Right lobe of liver (tissue), 6 donors: ENCODE results near the gene ARHGAP23. TPM values are rescaled to one million over a fixed set of nuclear protein-coding genes. Genes with fewer than 3 reads are reported as not detected.
A peak's percentile ranks its signal among the peaks of the same experiment; 100 is the strongest.

Experiments
- ATAC-seq, 4 donors: fragments of 200-7000 bp; cut with Tn5 transposase; one replicate each; pipeline ENCODE4 v1.9.1; 2020; ENCODE audit warnings: mild to moderate bottlenecking in 4 of 4, moderate library complexity in 4 of 4
- DNase-seq, 3 donors: peaks; one replicate each; pipeline ENCODE4 v3.0.0-alpha.2; 2020
- H3K27ac ChIP-seq, 3 donors: fragments of 200-600 bp; one replicate each; pipeline ENCODE4 v1.8.0; 2022
- H3K27me3 ChIP-seq, 2 donors: fragments of 200-600 bp; one replicate each; pipeline ENCODE4 v1.8.0; 2022
- H3K36me3 ChIP-seq, 4 donors: fragments of 200-600 bp; sonication (generic) in 1 of 4; one replicate each; pipeline versions ENCODE4 v1.5.1 to v1.8.0; 2017 to 2022; ENCODE audit warnings: control low read depth in 1 of 4
- H3K4me1 ChIP-seq, 4 donors: fragments of 200-600 bp; sonication (generic) in 1 of 4; one replicate each; pipeline versions ENCODE4 v1.5.1 to v1.8.0; 2017 to 2022; ENCODE audit warnings: control low read depth in 1 of 4
- H3K4me3 ChIP-seq, 3 donors: fragments of 200-600 bp; one replicate each; pipeline ENCODE4 v1.8.0; 2022
- H3K9me3 ChIP-seq, 4 donors: fragments of 200-600 bp; sonication (generic) in 1 of 4; one replicate each; pipeline versions ENCODE4 v1.5.1 to v1.8.0; 2017 to 2022; ENCODE audit warnings: control low read depth in 1 of 4
- CTCF ChIP-seq, 4 donors: fragments of 200-600 bp in 3 of 4; fragments of 450-650 bp in 1 of 4; IDR thresholded peaks; one replicate each; pipeline versions ENCODE4 v1.5.1 to v1.8.0; 2016 to 2022; ENCODE audit warnings: antibody characterized with exemption in 4 of 4, mild to moderate bottlenecking in 2 of 4
- POLR2A ChIP-seq: fragments of 450-650 bp; IDR thresholded peaks from one replicate; pipeline ENCODE4 v1.6.1; 2017; ENCODE audit warnings: antibody characterized with exemption, mild to moderate bottlenecking
- WGBS: methylation state at CpG from one replicate; pipeline ENCODE4 v1.1.6; 2018; ENCODE audit warnings: low coverage, low lambda C conversion rate; ENCODE audit not compliant: insufficient coverage; ENCODE audit errors: missing lambda C conversion rate; 5-methylcytosine and 5-hydroxymethylcytosine counted together
- intact Hi-C, 2 donors: fragments of 100-400 bp; cut with DNase I; formaldehyde crosslinking; loops; one replicate each; pipeline versions ENCODE4 v1.11.2 to v1.14.1; 2022
- total RNA-seq, 6 experiments: library from RNA; depleted of rRNA in 2 of 6; stranded (reverse); fragments of >200 nt in 2 of 6; fragmentation: NEBNext Ultra II Directional in 3 of 6; extraction: Animal tissue kit (Norgen Biotek cat#: 25700) in 3 of 6; gene quantifications; one replicate each; pipeline versions ENCODE4 v1.1.0 to v1.2.4, GENCODE V29; 2016 to 2023
- donor health status: DM: no; HTN: yes; CAD: no.
- donor health status: DM: no; HTN: no; CAD: no.
- donor health status: DM: no; HTN: no; CAD: no.
- donor health status: DM: no; HTN: yes; CAD: no.
- donor health status: DM: no; HTN: yes; CAD: no.

ARHGAP23 gene
- total RNA-seq, 6 experiments from 2014 or later: 1.4 to 9.5 (median 3.8) TPM

GRCh38 chr17:38404174-38404943, 23.9 kb upstream of the ARHGAP23 start:
- peak in 1 of 4 donors; percentile 15 for ATAC-seq
- Histone ChIP-seq H3K27me3 (no peaks in the 10 kb centered on the region), H3K4me3 (no peak overlapping the region), H3K4me1 (no peaks in the 10 kb centered on the region), H3K36me3 (peaks cover 0 to 16% (median 5%) of the 10 kb centered on the region in 4 donors), H3K27ac (no peak overlapping the region), H3K9me3 (no peaks in the 10 kb centered on the region)
- DNase-seq: no peak
- TF ChIP-seq CTCF (IDR thresholded peaks at IDR 0.05) (no peak), POLR2A (no peak)
- intact Hi-C loops: no loop called here
- 79% methylated on average over 10 of the region's 16 CpGs for WGBS

- peak in 2 of 4 donors; percentile 7 to 21 for ATAC-seq
- H3K4me1 ChIP-seq: no peaks in the 10 kb centered on the region
- 93% methylated on average over 3 of the region's 4 CpGs for WGBS
- DNase-seq: no peak
- H3K27ac ChIP-seq: no peak overlapping the region
- H3K9me3 ChIP-seq: no peaks in the 10 kb centered on the region
- TF ChIP-seq CTCF (IDR thresholded peaks at IDR 0.05) (no peak), POLR2A (no peak)
- H3K36me3 ChIP-seq: peaks cover 0 to 5% (median under 1%) of the 10 kb centered on the region in 4 donors
- no peak overlapping the region for H3K4me3 ChIP-seq
- intact Hi-C loops: no loop called here
- H3K27me3 ChIP-seq: no peaks in the 10 kb centered on the region
Measured at GRCh38 chr17:38405654-38406053, 22.6 kb upstream of the ARHGAP23 start.

DNA sequence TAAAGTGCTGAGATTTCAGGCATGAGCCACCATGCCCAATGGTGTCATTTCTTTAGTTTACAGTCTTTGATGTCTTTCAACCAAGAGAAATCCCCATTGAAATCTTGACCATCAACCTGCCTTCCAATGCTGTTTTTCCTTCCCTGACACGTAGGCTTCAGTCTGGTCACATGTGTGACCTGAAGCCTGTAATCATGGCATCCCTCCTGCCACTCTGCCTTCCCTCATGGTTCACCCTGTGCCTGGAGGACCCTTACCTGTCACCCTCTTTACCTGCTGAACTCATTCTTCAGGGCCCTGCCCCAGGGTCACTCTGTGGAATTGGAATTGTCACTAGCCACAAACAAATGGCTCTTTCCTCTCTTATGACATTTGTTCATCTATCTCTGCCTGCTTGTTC, 18.1 kb upstream of the ARHGAP23 start:
- no peak for DNase-seq
- TF ChIP-seq POLR2A: no peak
- no peak for TF ChIP-seq CTCF (IDR thresholded peaks at IDR 0.05)
- H3K9me3 ChIP-seq: no peaks in the 10 kb centered on the region
- no peak for ATAC-seq
- intact Hi-C loops: no loop called here
- no peaks in the 10 kb centered on the region for H3K27me3 ChIP-seq
- H3K27ac ChIP-seq: no peak overlapping the region
- 67% methylated on average over 1 of the region's 1 CpG for WGBS
- no peaks in the 10 kb centered on the region for H3K36me3 ChIP-seq
- H3K4me3 ChIP-seq: no peak overlapping the region
- peaks cover 0 to 6% (median 0%) of the 10 kb centered on the region in 4 donors for H3K4me1 ChIP-seq

GRCh38 chr17:38415250-38416194, 12.7 kb upstream of the ARHGAP23 start:
- Histone ChIP-seq H3K27ac (no peak overlapping the region), H3K27me3 (peaks cover 0 to 5% of the 10 kb centered on the region in 2 donors), H3K4me1 (peaks cover 0 to 9% (median 0%) of the 10 kb centered on the region in 4 donors), H3K9me3 (no peaks in the 10 kb centered on the region), H3K4me3 (no peak overlapping the region), H3K36me3 (no peaks in the 10 kb centered on the region)
- no peak for DNase-seq
- no peak for TF ChIP-seq POLR2A
- TF ChIP-seq CTCF (IDR thresholded peaks at IDR 0.05): no peak
- ATAC-seq: peak; percentile 14 to 57 (median 32)
- intact Hi-C loops: loop anchor here (5.0 kb wide), 2 partner anchors 68 to 73 kb away; partner anchors contain the start of gene GPR179 (in 1 of the 2)
- WGBS: 22% methylated on average over 15 of the region's 22 CpGs
